Activated CD4-positive, alpha-beta T cell treated with anti-CD3 and anti-CD28 coated beads for 24 hours (primary cell): ENCODE measurements around the gene EXOSC5.
"Not testable (repeated sequence)": the region's sequence is repeated elsewhere in the genome, so short reads cannot be mapped to it uniquely, and the experiment has no call there.

ENCODE experiments used
- DNase-seq, 2 donors: peaks; one replicate each; pipeline ENCODE4 v3.0.0-alpha.2; 2020; ENCODE audit warnings: low read depth in 2 of 2

EXOSC5 gene

DNA sequence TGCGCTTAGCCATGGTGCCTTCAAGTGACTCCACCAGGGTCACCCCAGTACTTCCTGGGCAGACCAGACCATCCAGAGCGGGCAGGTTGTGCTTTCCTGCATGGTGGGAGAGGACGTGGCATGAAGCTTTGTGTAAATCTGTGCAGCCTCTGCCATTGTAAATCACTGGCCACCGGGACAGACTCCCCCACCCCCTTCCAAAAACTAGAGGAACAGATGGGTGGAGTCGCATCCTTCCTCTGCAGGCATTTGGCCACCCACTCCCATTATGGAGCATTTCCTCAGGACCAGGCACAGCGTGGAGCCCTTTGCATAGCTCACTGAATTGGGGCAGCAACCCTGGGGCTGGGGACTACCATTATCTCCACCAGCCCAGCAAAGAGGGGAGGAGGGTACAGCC is 8.6 kb upstream of the EXOSC5 start:
- DNase-seq: no peak

DNA sequence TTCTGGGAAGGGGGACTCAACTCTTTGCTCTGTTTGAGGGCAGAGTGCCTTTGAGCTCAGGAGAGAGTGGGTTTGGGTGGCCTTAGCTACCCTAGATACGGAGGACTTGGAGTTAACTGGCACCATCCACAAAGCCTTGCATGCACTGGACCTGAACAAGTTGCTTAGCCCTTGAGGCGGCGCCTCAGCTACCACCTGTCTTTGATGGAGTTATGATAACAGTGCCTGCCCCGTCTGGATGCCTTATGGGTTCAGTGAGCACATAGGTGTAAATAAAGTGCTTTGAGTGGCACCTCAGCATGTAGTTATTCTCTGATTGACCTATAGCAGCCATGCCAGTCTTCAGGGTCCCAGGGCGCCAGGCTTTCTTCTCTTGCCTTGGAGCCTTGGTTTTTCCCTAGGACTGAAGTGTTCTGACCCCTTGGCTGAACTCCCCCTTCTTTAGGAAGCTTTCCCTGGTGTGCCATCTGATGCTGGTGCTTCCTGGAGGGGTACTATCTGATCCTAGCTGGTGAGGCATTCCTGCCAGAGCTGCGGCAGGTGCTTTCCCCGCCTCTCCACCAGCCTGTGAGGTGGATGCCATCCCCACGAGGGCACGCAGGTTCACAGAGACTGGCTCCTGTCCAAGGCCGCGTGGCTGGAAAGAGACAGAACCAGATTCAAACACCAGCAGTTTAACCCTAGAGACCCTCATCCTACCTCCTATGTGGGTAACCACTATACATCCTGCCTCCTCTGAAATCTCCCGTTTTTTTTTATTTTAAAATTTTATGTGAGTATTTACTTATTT is 6.2 kb upstream of the EXOSC5 start:
- no peak for DNase-seq

DNA sequence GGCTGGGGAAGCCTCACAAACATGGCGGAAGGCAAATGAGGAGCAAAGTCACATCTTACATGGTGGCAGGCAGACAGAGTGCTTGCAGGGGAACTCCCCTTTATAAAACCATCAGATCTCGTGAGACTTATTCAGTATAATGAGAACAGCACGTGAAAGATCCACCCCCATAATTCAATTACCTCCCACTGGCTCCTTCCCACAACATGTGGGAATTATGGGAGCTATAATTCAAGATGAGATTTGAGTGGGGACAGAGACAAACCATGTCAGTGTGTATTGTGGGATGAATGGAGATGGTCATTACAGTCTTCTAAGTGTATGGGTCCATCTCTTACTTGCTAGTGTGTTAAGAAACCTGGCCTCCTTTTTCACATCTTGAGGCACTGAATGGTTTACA is 4.9 kb upstream of the EXOSC5 start:
- no peak for DNase-seq

DNA sequence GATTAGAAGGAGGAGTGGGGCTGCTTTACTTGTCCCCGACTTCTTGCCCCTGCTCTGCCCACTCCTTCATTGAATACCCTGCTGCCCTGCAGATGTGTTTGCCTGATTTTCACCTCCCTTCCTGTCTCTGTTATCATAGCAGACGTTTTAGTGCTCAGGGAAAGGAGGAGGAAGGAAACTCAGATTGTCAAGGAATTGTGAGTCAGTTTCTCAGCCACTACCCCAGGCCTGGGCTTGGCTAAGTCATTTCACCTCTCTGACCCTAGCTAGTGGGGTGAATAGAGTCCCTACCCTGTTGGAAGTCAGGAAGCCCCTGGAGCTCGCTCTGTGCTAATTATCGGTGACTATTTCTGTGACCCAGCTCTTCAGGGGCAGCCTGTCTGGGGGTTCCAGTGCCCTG is 4.3 kb upstream of the EXOSC5 start:
- no peak for DNase-seq

DNA sequence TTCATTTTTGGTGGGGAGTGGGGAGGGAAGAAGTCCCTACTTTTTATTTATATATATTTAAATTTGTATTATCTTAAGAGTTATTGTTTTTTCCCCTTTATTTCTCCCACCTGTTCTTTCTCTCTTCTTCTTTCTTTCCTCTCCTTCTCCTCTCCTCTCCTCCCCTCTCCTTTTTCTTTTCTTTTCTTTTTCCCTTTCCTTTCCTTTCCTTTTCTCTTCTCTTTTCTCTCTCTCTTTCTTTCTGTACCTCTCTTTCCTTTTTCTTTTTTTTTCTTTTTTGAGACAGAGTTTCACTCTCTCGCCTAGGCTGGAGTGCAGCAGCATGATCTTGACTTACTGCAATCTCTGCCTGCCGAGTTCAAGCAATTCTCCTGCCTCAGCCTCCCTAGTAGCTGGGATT is 2.4 kb upstream of the EXOSC5 start:
- no peak for DNase-seq

DNA sequence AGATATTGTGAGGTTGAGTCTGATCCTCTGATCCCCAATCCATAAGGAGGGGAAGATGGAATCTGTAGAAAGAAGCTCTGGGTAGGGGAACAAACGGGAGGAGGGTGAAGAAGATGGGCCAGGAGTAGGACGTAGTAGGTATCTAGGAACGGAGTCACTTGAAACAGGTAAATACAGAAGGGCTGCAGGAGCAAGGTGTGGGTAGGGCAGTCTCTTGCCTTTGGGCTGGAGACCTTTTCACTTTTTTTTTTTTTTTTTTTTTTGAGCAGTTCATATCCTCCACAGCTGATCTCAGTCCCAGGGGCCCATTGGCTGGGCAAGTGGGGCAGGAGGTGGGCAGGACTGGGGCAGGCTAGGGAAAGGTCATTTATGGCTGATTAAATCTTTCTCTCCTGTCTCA is 1.9 kb upstream of the EXOSC5 start:
- DNase-seq: no peak

DNA sequence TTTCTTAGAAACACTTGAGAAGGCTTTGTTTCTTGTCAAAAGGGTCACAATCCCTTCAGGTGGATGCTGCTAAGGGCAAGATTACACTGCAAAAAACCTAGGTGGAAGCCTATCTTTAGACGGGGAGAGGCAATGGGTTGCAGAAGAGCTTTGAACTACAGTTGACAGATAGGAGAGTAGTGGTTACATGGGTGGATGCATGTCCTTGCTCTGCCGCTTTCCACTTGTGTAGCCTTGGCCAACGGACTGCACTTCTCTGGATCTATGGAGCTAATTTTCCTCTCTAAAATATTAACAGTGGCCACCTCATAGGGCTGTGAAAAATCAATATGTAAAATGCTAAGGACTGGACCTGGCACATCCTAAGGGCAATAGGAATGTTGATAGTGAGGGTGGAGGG is 1.4 kb upstream of the EXOSC5 start:
- DNase-seq: no peak

DNA sequence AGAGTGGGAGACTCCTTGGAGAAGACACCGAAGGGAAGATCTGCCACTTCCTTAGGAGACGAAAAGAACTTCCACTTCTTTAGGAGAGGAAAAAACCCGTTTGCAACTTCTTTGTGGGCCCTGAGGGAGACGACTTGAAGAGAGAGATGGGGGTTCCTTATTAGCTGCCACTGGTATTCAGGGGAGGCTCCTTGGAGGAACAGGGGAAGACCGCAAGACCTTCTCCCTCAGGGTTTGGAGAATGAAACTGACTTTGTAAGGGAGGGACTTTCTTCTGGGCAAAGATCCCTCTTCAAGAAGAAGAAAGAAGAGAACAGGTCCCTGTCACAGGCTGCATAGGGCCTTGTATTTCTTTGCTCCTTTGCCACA is 875 bp upstream of the EXOSC5 start:
- DNase-seq: no peak

DNA sequence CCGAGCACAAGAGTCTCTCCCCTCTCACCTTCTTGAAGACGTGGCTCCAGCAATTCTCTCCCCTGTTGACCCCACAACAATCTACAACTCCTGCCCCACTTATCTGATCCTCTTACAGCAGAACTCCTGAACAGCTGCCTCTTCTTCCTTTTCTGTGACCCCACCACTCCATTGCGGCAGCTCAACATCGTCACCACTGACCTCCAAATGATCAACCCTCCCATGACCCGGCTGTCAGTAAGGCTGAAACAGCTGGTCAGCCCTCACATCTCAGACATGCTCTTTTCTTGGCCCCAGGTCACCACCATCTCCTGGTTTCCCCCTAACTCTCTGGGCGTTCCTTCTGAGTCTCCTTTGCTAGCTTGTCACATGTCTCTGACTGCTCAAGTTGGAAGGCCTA is 1.8 kb downstream of the EXOSC5 start:
- DNase-seq: no peak

DNA sequence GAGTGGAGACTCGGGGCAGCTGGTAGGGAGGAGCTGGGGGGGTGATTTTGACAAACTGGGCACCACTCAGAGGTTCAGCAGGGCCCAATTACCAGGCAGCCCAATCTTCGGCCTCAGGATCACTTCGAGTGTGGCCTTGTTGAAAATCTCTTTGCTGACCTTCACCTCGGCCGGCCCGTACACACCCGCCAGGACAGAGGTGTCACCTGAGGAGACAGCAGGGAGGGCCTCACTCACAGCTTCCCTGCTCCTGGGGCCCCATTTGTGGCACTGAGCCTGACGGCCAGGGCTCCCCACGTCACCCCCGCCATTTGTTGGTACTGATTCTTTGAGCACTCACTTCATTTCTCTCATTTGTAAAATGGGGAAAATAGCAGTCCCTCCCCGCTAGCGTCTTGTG is 4.4 kb downstream of the EXOSC5 start:
- no peak for DNase-seq

DNA sequence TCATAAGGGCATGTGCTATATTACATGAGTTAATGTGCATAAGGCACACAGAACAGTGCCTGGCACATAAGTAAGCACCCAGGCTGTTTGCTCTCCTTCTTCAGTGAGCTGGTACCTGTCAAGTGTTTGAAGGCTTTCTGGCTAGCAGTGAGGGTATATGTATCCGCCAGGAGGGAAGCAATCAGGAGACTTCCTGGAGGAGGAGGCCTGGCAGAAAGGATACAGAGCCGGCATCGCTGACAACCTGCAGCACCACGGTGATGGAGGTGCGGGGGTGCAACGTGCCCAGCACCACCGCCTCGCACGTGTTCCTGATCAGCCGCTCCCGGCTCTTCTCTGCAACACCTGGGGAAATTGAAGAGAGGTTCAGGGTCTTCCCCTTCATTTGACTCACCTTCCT is 5.5 kb downstream of the EXOSC5 start:
- no peak for DNase-seq

DNA sequence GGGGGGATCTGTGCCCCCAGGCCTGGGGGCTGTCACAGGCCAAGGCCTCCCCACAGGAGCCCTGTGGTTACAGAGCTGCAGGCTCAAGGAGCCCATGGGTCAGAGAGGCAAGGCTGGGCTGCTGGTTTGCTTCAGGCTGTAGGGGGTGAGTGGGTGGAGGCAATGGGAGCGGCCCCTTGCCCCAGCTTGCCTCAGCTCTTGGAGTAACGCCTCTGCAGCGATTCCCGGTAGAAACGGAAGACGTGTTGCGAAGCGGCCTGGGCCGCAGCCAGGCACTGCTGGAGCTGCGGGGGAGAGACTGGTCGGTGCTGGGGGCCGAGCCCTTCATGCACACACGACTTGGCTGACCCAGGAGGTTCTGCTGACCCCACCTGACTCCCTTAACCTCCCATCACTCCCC is 10.7 kb downstream of the EXOSC5 start:
- DNase-seq: no peak

DNA sequence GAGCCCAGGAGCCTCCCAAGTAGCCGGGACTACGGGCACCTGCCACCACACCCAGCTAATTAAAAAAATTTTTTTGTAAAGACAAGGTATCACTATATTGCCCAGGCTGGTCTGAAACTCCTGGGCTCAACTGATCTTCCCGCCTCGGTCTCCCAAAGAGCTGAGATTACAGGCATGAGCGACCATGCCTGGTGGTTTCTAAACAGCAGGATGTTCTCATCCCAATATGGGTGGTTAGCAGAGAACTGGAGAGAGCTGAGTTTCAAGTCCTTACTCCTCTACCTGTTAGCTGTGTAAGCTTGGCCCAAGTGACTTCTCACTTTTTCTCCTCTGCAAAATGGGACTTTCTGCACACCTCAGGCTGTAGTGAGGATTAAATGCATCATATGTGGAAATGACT is 12.8 kb downstream of the EXOSC5 start:
- DNase-seq: no peak

DNA sequence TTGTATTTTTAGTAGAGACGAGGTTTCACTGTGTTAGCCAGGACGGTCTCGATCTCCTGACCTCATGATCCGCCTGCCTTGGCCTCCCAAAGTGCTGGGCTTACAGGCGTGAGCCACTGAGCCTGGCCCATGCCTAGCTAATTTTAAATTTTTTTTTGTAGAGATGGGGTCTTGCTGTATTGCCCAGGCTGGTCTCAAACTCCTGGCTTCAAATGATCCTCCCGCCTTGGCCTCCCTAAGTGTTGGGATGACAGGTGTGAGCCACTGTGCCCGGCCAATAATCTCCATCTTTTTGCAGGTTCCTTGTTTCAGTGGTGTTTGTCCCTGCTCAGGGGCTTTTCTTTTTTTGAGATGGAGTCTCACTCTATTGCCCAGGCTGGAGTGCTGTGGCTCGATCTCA is 15.6 kb downstream of the EXOSC5 start:
- DNase-seq: not testable (repeated sequence)

DNA sequence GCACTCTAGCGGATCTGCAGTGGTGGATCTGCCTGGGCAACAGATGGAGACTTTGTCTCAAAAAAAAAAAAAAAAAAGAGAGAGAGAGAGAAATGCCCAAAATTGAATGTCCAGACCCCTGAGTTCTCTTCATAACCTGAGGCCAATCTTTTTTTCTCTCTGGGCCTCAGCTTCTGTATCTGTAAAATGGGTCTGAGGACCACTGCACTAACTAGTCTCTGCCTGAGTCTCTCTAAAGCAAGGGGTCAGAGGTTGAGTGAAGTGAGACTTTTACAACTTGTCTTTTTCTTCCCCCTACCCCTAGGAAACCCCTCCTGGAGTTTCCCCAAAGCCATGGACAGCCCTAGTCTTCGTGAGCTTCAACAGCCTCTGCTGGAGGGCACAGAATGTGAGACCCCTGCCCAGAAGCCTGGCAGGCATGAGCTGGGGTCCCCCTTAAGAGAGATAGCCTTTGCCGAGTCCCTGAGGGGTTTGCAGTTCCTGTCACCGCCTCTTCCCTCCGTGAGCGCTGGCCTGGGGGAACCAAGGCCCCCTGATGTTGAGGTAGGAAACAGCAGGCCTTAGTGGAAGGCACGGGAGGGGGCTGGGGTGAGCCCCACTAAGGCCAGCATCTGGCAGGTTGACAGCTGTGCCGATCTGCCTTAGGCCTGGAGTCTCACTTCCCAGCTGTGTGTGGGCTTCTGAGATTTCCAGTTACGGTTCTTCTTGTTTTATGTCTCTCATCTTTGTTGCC is 19.0 kb downstream of the EXOSC5 start:
- no peak for DNase-seq

DNA sequence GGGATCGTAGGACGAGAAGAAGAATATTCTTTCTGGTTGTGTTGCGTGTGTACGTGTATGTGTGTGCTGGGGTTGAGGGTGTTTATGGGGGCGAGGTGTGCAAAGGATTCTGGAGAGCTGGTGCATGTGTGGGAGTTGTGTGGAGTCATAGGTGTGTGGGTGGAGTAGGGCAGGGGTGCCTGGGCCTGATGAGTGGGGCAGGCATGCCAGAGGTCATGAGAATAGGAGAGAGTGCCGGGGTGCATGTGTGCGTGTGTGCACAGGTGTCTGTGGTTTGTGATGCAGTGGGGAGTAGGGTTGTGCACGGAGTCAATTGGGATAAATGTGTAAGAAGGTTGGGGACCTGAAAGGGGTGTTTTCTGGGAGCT is 20.2 kb downstream of the EXOSC5 start:
- no peak for DNase-seq

DNA sequence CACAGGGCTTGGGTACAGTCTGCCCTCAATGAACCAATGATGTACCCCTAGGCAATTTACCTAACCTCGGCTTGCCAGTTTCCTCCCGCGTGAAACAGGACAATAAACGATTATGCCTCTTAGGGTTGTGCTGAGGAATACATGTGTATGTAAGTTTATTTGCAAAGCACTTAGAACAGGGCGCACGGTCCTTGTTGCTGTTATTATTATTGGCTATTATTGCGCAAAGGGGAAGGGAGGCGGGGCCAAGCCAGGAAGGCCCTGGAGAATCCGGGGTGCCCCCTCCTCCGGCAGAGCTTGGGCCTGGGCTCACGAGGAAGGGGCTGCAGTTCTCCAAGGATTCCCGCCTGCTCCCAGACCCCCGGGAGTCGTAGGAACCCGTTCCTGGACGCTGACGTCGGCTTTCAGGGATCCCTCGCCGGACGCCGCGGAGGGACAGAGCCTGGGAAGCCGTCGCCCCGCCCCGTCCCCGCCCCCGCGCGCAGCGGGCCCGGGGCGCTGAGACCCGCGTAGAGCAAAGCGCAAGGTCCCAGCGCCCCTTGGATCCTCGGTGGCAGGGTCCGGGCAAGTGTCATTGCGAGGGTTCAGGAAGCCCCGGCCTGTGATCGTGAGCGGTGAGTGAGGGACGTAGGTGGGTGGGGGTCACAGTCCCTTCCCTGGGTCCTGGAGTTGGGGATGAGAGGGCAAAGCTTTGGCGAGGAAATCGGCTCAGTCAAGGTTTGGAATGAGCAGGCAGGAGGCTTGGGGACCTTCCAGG is 20.7 kb downstream of the EXOSC5 start, which contains the start of gene TMEM91:
TMEM91 (plus strand) TSS at position 293 of the 757 bp plus-strand sequence. CDS start 1,777 bp downstream, outside the sequence.
- no peak for DNase-seq

DNA sequence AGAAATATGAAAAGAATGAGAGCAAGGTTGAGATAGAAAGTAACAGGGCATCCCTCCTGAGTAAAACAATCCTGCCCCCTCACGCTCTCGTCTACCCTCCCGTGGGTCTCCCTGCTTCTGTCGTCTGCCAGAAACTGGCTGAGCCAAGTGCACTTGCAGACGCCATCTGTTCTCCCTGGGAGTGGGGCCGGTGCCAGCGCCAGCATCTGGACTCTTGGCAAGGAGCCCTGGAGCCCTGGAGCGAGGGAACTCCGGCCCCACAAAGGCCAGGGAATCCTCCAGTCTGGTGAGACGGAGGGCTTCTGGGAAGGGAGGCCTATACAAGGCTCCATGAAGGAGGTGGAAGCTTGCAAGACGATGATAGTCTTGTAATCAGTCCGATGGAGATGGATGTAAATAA is 23.2 kb downstream of the EXOSC5 start:
- DNase-seq: no peak

DNA sequence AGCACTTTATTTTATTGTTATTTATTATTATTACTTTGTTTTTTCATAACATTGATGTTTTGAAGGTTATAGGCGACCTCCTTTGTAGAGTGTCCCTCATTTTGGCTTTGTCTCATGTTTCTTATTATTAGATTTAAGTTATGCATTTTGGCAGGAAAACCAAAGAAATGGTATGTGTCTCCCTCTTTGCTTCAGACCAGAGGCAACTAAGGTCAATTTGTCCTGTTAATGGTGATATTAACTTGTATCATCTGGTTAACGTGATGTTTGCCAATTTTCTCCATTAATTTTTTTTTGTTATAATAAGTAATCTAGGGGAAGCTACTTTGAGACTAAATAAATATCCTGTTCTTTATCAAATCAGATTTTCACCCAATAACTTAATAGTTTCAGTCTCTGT is 24.7 kb downstream of the EXOSC5 start:
- no peak for DNase-seq

DNA sequence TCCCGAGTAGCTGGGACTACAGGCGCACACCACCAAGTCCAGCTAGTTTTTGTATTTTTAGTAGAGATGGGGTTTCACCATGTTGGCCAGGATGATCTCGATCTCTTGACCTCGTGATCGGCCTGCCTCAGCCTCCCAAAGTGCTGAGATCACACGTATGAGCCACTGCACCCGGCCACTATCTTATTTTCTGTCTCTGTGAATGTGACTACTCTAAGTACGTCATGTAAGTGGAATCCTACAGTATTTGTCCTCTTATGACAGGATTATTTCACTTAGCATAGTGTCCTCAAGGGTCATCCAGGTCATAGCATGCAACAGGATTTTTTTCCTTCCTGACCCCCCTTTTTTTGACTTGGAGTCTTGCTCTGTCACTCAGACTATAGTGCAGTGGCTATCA is 25.6 kb downstream of the EXOSC5 start:
- DNase-seq: no peak

DNA sequence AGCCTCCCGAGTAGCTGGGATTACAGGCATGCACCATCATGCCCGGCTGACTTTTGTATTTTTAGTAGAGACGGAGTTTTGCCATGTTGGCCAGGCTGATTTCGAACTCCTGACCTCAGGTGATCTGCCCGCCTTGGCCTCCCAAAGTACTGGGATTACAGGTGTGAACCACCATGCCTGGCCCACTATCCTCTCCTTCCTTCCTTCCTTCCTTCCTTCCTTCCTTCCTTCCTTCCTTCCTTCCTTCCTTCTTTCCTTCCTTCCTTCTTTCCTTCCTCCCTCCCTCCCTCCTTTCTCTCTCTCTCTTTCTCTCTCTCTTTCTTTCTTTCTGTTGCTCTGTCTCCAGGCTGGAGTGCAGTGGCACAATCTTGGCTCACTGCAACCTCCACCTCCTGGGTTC is 26.0 kb downstream of the EXOSC5 start:
- DNase-seq: not testable (repeated sequence)

DNA sequence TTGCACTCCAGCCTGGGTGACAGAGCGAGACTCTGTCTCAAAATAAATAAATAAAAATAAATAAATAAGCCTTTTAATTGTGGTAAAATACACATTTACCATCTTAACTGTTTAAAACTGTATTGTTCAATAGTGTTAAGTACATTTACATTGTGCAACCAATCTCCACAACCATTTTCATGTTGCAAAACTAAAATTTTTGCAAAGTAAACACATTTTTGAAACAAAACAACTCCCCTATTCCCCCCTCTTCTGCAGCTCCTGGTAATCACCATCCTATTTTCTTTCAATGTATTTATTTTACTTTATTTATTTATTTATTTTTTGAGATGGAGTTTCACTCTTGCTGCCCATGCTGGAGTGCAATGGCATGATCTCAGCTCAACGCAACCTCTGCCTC is 27.4 kb downstream of the EXOSC5 start:
- DNase-seq: no peak

DNA sequence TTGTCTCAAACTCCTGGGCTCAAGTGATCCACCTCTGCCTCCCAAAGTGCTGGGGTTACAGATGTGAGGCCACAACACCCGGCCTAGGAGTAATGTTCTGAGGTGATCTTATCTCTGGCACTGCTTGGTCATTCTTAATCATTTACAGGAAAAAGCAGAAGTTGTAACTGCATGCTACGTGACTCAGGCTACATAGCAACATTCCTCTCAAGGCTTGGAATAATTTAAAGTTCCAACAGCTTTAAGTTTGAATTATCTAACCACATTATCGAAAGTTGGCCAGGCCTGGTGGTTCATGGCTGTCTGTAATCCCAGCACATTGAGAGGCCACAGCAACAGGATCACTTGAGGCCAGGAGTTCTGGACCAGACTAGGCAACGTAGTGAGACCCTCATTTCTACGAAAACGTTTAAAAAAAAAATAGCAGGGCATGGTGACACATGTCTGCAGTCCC is 29.3 kb downstream of the EXOSC5 start:
- no peak for DNase-seq
